Panc1 (cell line): ENCODE data around the gene METTL16. TPM values are rescaled to one million over a fixed set of nuclear protein-coding genes. Genes with fewer than 3 reads are reported as not detected.

Source experiments
- ATAC-seq: fragments of 200-7000 bp; cut with Tn5 transposase; 2 replicates; pipeline ENCODE4 v1.9.1; 2020; ENCODE audit warnings: mild to moderate bottlenecking, moderate library complexity
- BruUV-seq: library from RNA; stranded (reverse); fragments of 400-500 nt; replicated peaks from 2 replicates; lab custom pipeline; 2021; lab: Mats Ljungman, UMichigan
- CTCF ChIA-PET: fragments of 300-600 bp; sonication (Branson Sonifier 250); formaldehyde crosslinking; loops from one replicate; lab custom pipeline; 2022; ENCODE audit warnings: antibody characterized with exemption; lab: Charles Lee
- POLR2A ChIA-PET: fragments of 300-600 bp; sonication (Branson Sonifier 250); formaldehyde crosslinking; loops from one replicate; lab custom pipeline; 2022; ENCODE audit warnings: antibody characterized with exemption; lab: Charles Lee
- DNase-seq: peaks from one replicate; pipeline ENCODE4 v3.0.0-alpha.2; 2010; ENCODE audit warnings: low read depth, low spot score
- H3K27ac ChIP-seq: 2 replicates; pipeline ENCODE4 v1.5.1; 2011; ENCODE audit warnings: mild to moderate bottlenecking, low read length, inconsistent platforms
- H3K27me3 ChIP-seq: fragments of 200-500 bp; sonication (Bioruptor generic); 2 replicates; pipeline ENCODE4 v1.6.0; 2014; ENCODE audit warnings: low read length, inconsistent platforms; ENCODE audit not compliant: control insufficient read depth, insufficient read depth
- H3K36me3 ChIP-seq: fragments of 200-500 bp; sonication (Bioruptor generic); 2 replicates; pipeline ENCODE4 v1.5.1; 2014; ENCODE audit warnings: inconsistent platforms, mild to moderate bottlenecking, low read length, moderate library complexity; ENCODE audit not compliant: control insufficient read depth, insufficient read depth
- H3K4me1 ChIP-seq: 2 replicates; pipeline ENCODE4 v1.5.1; 2011; ENCODE audit warnings: inconsistent platforms, mild to moderate bottlenecking, low read length, moderate library complexity; ENCODE audit not compliant: control insufficient read depth, insufficient read depth
- H3K4me3 ChIP-seq, 2 experiments: 2 replicates each; pipeline ENCODE4 v1.5.1; 2011 to 2012; ENCODE audit warnings: low read depth in 2 of 2, low read length in 2 of 2, mild to moderate bottlenecking in 2 of 2, inconsistent platforms in 1 of 2, moderate library complexity in 1 of 2
- H3K9me3 ChIP-seq: fragments of 200-500 bp; sonication (Bioruptor generic); 2 replicates; pipeline ENCODE4 v1.5.1; 2014; ENCODE audit warnings: low read depth, mild to moderate bottlenecking, inconsistent platforms, low read length, moderate library complexity; ENCODE audit not compliant: control insufficient read depth, insufficient read depth
- POLR2AphosphoS5 ChIP-seq: IDR thresholded peaks from 2 replicates; pipeline ENCODE4 v1.6.1; 2012; ENCODE audit warnings: mild to moderate bottlenecking, low read depth, low read length, moderate library complexity
- SIN3A ChIP-seq: IDR thresholded peaks from 2 replicates; pipeline ENCODE4 v1.6.1; 2012; ENCODE audit warnings: low read depth, mild to moderate bottlenecking, low read length, moderate library complexity, borderline replicate concordance; ENCODE audit not compliant: insufficient read depth
- TCF7L2 ChIP-seq: IDR thresholded peaks from 2 replicates; pipeline ENCODE4 v1.6.1; 2011; ENCODE audit warnings: mild to moderate bottlenecking, low read depth, low read length, inconsistent platforms
- in situ Hi-C: cut with HindIII; loops from 2 replicates; pipeline ENCODE4 v1.10.0; 2016; ENCODE audit warnings: low sequenced_read_pairs, low pct_unique_long_range_greater_than_20kb
- intact Hi-C: fragments of 100-400 bp; cut with micrococcal nuclease; formaldehyde crosslinking; loops from one replicate; pipeline ENCODE4 v1.10.0; 2022; ENCODE audit not compliant: unreplicated experiment
- total RNA-seq: library from RNA; stranded (reverse); gene quantifications from one replicate; pipeline ENCODE4 v1.2.1, GENCODE V29; 2021; ENCODE audit not compliant: unreplicated experiment
- TF ChIP-seq, protein P1 (sequence below): fragments of 450-650 bp; IDR thresholded peaks from 2 replicates; pipeline ENCODE4 v1.5.1; 2017; ENCODE audit warnings: mild to moderate bottlenecking
- TF ChIP-seq, protein P2 (sequence below), 2 experiments: IDR thresholded peaks; 2 replicates each; pipeline ENCODE4 v1.6.1; 2011 to 2012; ENCODE audit warnings: low read depth in 2 of 2, control low read depth in 1 of 2, low read length in 1 of 2, mild to moderate bottlenecking in 1 of 2, moderate library complexity in 1 of 2; ENCODE audit not compliant: insufficient read depth in 1 of 2

The METTL16 gene
- total RNA-seq, 1 experiment from 2014 or later: 34.7 TPM

DNA sequence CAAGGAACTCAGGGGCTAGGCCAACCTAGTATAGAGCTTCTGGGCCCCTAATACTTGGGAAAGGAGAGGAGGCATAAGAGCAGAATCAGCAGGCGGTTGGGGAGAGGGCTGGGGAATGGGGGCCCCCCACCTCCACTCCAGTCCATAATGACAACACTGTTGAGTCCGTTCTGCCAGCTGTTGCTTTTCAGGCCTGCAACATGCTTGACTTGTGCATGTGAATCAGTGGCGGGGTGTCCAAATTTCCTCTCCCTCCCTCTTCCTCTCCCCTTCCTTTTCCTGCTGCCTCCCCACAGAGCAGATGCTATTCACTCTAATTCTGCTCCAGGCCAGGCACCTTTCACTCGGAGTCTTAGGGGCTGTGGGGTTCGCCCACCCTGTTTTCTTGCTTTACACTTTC lies 142.6 kb downstream of the METTL16 start:
- DNase-seq: no peak
- H3K27ac ChIP-seq: no peak overlapping the region
- H3K27me3 ChIP-seq: no peaks in the 10 kb centered on the region
- BruUV-seq: no TSS peak
- intact Hi-C loops: no loop called here
- in situ Hi-C loops: no loop called here
- TF ChIP-seq SIN3A: no peak
- TF ChIP-seq, protein P1, sequence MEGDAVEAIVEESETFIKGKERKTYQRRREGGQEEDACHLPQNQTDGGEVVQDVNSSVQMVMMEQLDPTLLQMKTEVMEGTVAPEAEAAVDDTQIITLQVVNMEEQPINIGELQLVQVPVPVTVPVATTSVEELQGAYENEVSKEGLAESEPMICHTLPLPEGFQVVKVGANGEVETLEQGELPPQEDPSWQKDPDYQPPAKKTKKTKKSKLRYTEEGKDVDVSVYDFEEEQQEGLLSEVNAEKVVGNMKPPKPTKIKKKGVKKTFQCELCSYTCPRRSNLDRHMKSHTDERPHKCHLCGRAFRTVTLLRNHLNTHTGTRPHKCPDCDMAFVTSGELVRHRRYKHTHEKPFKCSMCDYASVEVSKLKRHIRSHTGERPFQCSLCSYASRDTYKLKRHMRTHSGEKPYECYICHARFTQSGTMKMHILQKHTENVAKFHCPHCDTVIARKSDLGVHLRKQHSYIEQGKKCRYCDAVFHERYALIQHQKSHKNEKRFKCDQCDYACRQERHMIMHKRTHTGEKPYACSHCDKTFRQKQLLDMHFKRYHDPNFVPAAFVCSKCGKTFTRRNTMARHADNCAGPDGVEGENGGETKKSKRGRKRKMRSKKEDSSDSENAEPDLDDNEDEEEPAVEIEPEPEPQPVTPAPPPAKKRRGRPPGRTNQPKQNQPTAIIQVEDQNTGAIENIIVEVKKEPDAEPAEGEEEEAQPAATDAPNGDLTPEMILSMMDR: no peak
- TF ChIP-seq, protein P2, sequence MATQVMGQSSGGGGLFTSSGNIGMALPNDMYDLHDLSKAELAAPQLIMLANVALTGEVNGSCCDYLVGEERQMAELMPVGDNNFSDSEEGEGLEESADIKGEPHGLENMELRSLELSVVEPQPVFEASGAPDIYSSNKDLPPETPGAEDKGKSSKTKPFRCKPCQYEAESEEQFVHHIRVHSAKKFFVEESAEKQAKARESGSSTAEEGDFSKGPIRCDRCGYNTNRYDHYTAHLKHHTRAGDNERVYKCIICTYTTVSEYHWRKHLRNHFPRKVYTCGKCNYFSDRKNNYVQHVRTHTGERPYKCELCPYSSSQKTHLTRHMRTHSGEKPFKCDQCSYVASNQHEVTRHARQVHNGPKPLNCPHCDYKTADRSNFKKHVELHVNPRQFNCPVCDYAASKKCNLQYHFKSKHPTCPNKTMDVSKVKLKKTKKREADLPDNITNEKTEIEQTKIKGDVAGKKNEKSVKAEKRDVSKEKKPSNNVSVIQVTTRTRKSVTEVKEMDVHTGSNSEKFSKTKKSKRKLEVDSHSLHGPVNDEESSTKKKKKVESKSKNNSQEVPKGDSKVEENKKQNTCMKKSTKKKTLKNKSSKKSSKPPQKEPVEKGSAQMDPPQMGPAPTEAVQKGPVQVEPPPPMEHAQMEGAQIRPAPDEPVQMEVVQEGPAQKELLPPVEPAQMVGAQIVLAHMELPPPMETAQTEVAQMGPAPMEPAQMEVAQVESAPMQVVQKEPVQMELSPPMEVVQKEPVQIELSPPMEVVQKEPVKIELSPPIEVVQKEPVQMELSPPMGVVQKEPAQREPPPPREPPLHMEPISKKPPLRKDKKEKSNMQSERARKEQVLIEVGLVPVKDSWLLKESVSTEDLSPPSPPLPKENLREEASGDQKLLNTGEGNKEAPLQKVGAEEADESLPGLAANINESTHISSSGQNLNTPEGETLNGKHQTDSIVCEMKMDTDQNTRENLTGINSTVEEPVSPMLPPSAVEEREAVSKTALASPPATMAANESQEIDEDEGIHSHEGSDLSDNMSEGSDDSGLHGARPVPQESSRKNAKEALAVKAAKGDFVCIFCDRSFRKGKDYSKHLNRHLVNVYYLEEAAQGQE (IDR thresholded peaks at IDR 0.05; ENCODE audit: insufficient read depth in 1 of 2, low read depth in 2 of 2, low read length in 1 of 2): no peak
- TF ChIP-seq TCF7L2: no peak
- TF ChIP-seq POLR2AphosphoS5: no peak
- ATAC-seq: no peak
- H3K9me3 ChIP-seq: no peaks in the 10 kb centered on the region
- H3K4me1 ChIP-seq: no peaks in the 10 kb centered on the region
- no peaks in the 10 kb centered on the region for H3K36me3 ChIP-seq
- ChIA-PET CTCF (no interaction called here), POLR2A (no interaction called here)
- H3K4me3 ChIP-seq: no peak overlapping the region

DNA sequence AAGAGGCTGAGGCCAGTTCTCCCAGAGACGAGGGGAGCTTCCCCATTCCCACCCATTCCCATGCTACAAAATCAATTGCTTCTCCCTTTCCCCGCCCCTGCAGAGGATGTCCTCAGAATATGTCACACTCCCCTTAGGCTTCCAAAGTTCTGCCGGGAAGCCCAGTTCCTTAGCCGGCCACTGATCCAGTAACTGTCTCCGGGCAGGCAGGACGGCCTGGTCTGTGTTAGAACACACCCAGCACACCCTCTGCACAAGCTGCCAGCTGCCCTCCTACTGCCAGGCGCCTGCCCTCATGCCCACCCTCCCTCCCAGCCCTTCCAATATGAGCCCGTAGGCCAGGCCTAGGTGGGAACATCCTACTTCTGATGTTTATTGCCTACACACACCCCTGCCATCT lies 143.3 kb downstream of the METTL16 start:
- no peaks in the 10 kb centered on the region for H3K36me3 ChIP-seq
- DNase-seq (no peak), ATAC-seq (no peak)
- no peaks in the 10 kb centered on the region for H3K9me3 ChIP-seq
- intact Hi-C loops (no loop called here), in situ Hi-C loops (no loop called here)
- BruUV-seq: no TSS peak
- CTCF ChIA-PET: no interaction called here
- POLR2A ChIA-PET: no interaction called here
- H3K27me3 ChIP-seq: no peaks in the 10 kb centered on the region
- TF ChIP-seq SIN3A (no peak), TCF7L2 (no peak), POLR2AphosphoS5 (no peak)
- TF ChIP-seq, protein P2 (IDR thresholded peaks at IDR 0.05; ENCODE audit: insufficient read depth in 1 of 2, low read depth in 2 of 2, low read length in 1 of 2): no peak
- TF ChIP-seq, protein P1: no peak
- no peaks in the 10 kb centered on the region for H3K4me1 ChIP-seq
- H3K4me3 ChIP-seq: no peak overlapping the region
- H3K27ac ChIP-seq: no peak overlapping the region
